Measurements from ENCODE around the gene NAT14.
"Not testable (repeated sequence)": the region's sequence is repeated elsewhere in the genome, so short reads cannot be mapped to it uniquely, and the experiment has no call there.

Gene NAT14

DNA sequence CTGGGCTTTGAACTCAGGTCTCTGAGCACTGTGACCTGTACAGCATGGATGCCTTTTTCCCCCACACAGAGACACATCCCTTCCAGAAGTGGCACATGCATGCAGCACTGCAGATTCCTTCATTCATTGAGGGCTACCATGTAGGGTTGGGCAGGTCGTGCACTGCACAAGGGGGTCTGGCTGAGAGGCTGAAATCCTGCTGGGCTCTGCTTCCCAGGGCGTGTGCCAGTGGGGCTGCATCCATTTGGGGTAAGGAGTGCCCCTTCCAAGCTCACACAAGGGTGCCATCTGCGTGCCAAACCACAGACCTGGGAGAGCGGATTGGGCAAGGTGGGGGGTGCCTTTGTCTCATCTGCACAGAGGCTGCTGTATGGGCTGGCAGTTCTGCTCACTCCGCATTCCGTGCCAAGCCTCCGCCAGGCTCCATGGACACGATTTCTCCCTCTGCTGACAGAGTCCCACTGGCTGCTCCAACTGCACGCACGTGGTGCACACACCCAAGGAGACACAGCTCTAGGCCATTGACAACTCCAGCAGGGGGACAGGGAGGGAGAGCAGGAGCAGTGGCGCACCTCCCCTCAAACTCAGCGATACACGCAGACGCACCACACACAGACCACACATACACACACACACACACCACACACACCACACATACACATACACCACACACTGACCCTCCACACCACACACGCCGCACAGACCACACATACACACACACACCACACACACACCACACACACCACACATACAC lies 37.4 kb upstream of the NAT14 start:
- TF ChIP-seq ZNF274 (IDR thresholded peaks at IDR 0.05; ENCODE audit: low read depth, low read length) = no peak
- no peak overlapping the region for H3K4me3 ChIP-seq (ENCODE audit: low read length)

DNA sequence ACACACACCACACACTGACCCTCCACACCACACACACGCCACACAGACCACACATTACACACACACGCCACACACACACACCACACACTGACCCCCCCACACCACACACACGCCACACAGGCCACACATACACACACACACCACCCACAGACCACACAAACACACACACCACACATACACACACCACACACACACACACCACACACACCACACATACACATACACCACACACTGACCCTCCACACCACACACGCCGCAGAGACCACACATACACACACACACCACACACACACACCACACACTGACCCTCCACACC lies 36.9 kb upstream of the NAT14 start:
- H3K4me3 ChIP-seq (ENCODE audit: low read length) = not testable (repeated sequence)

DNA sequence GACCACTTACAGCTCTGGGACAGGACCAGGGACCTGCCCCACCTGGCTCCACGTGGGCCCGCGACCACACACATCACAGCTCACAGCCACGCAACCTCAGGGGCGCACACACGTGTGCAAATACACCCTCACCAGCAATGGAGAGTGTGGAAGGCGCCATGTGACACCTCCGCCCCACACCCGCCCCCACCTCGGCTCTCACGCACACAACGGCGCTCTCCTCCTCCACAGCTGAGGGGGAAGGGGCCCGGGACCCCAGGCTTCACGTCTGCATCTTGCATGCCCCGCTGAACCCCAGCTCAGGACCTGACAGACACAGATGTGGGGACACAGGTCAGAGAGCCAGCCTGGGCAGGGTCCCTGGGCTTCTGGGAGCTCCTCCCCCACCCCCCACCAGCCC lies 35.5 kb upstream of the NAT14 start:
- no peak for TF ChIP-seq ZNF274 (IDR thresholded peaks at IDR 0.05; ENCODE audit: low read depth, low read length)
- no peak overlapping the region for H3K4me3 ChIP-seq (ENCODE audit: low read length)

DNA sequence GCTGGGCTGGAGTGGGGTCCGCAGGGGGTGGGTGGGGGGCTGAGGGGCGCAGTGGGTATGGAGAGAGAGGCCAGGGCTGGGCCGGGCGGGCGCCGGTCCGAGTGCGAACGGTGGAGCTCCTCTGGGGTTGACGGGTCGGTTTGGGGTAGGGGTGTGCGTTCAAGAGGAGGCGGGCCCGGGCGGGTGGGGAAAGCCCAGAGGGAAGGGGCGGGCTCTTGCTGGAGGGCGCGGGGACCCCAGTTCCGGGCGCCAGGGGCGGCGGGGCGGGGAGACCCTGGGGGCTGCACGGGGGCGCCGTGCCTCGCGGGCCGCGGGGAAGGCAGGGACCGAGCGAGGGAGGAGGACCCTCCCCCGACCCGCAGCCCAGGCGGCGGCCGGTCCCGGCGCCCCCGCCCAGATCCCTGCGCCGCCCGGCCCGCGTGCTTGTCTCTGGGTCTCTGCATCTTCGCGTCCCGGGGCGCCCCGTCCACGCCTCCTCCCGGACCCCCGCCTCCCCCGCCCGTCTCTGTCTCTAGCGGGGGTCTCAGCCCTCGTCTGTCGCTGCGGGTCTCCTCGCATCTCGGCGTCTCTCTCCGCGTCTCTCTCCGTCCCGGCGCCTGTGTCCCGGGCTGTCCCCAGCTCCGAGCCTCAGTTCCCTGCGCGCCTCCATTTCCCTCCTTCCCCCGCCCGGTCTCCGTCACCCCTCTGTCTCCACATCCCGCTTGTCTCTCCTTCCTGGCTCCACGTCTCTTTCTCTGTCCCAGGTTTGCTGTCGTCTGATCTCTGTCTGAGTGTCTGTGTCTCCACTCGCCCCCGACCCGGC lies 33.6 kb upstream of the NAT14 start:
- no peak overlapping the region for H3K4me3 ChIP-seq (ENCODE audit: low read length)
- no peak for TF ChIP-seq ZNF274 (IDR thresholded peaks at IDR 0.05; ENCODE audit: low read depth, low read length)

DNA sequence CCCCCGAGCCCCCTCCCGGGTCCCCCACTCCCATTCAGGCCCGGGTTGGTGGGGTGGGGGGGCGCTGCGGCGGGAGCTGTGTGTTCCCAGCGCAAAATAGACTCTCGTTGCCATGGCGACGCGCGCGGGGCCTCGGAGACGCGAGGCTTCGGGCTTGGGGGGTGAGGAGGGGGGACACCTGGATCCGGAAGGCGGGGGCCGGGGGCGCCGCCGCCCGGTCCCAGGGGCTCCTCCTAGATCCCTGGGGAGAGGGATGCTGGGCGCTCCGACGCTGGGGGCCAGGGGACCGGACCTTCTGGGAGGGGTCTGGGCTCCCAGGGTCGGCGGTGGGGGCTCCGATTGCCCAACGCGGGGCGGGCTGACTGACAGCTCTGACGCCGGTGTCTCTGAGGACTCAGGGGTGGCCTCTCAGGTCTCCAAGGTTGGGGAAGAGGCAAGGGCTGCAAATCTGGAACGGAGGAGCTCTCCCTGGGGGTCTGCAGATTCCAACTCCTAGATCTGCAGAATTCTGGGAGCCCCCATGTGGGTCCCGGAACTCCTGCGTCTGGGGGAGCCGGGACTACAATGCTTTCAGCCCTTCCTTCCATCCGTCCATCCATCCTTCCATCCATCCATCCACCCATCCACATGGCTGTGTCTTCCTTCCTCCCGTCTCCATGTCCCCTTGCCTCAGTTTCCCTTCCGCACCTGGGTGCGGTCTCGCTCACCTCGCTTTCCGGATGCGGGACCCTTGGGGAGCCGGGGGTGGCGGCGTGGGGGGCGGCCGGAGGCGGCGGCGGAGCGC lies 32.8 kb upstream of the NAT14 start:
- no peak overlapping the region for H3K4me3 ChIP-seq (ENCODE audit: low read length)
- TF ChIP-seq ZNF274 (IDR thresholded peaks at IDR 0.05; ENCODE audit: low read depth, low read length) = no peak

DNA sequence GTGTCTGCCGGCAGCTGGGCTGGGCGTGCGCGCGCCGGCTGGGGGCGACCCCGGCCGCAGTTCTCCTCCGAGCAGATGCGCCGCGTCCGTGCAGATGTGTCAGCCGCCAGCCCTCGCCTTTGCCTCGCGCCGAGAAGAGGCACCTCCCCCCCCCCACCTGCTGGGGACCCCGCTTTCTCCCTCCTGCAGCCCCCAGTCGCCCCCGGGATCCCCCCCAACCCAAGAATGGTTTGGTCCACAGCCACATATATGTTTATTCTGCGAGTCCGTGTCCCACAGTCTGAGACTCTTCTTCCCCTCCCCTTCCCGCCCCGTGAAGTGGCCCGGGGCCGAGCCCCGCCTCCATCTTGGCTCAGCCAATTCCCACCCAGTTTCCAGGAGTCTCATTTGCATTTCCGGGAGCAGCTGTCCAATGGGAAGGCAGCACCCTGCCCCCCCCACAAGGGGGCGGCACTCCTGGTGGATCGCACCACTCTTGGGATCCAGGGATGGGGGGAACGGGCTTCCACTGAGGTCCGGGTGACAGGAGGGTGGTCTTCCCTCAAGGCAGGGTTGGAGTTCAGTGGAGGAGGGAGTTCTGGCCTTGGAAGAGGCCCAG lies 32.1 kb upstream of the NAT14 start:
- no peak for TF ChIP-seq ZNF274 (IDR thresholded peaks at IDR 0.05; ENCODE audit: low read depth, low read length)
- no peak overlapping the region for H3K4me3 ChIP-seq (ENCODE audit: low read length)

DNA sequence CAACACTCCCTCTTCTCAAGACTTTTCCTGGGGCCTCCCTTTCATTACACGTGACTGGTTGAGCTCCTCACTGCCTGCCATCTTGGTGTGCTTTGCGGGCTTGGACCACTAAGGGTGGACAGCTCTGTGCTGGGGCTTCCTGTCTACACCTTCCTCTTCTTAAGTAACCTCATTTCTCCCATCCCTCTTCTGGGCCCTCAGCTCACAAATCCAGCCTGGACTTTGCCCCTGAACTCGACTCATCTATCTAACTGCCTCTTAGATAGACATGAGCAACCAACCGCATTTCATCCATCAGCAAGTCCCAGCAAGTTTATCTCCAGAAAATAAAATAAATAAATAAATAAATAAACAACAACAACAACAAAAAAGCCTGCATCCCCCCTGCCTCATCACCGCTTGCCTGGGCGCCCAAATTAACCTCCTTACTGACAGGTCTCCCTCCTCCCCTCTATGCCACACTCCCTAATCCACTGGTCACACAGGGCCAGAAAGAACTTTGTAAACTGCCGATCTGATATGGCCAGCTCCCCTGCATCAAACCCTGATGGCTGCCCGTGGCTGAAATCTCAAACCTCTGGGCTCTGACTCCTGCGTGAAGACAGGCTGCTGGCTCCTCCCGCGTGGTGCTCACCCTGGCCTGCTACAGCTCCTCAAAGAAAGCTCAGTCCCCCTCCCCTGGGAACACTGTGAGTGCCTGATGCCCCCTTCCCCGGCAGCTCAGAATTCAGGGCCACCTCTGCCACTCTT lies 31.3 kb upstream of the NAT14 start:
- no peak overlapping the region for H3K4me3 ChIP-seq (ENCODE audit: low read length)
- no peak for TF ChIP-seq ZNF274 (IDR thresholded peaks at IDR 0.05; ENCODE audit: low read depth, low read length)

DNA sequence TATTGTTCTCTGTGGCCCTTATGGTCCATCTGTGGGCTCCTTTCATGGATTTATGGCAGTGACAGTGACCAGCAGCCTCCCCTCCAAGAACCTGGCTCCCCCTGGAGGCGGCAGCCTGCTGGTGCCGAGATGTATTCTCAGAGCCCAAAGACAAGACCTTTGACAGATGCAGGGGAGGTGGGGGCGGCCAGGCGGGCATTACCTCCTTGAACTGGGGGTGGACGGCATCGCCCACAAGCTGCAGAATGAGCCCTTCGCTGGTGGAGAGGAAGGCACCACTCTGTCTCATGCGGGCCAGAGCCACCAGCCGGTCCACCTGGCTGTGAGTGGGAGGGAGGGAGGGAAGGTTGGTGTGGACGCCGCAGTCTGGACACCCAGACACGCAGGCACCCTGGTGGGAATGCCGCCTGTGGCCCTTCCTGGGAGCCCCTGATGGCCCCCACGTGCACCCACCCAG lies 30.2 kb upstream of the NAT14 start:
- TF ChIP-seq ZNF274 (IDR thresholded peaks at IDR 0.05; ENCODE audit: low read depth, low read length) = no peak
- H3K4me3 ChIP-seq (ENCODE audit: low read length) = no peak overlapping the region

DNA sequence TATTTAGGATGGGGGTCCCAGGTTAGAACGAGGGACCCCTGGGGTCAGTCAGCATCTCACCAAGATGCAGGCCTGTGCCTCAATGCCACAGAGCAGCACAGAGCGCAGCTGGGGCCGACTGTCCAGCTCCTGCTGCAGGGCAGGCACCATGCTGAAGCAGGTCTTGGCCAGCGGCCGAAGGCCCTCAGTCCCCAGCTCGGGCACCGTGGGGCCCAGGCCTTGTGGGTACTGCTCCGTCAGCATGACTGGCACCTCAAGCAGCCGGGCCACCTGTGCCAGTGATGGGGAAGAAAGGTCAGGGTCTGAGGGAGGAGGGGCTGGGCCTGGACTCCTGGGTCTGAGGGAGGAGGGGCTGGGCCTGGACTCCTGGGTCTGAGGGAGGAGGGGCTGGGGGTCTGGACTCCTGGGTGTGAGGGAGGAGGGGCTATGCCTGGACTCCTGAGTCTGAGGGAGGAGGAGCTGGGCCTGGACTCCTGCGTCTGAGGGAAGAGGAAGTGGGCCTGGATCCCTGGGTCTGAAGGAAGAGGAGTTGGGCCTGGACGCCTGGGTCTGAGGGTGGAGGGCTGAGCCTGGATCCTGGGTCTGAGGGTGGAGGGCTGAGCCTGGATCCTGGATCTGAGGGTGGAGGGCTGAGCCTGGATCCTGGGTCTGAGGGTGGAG lies 29.3 kb upstream of the NAT14 start:
- no peak for TF ChIP-seq ZNF274 (IDR thresholded peaks at IDR 0.05; ENCODE audit: low read depth, low read length)
- no peak overlapping the region for H3K4me3 ChIP-seq (ENCODE audit: low read length)

DNA sequence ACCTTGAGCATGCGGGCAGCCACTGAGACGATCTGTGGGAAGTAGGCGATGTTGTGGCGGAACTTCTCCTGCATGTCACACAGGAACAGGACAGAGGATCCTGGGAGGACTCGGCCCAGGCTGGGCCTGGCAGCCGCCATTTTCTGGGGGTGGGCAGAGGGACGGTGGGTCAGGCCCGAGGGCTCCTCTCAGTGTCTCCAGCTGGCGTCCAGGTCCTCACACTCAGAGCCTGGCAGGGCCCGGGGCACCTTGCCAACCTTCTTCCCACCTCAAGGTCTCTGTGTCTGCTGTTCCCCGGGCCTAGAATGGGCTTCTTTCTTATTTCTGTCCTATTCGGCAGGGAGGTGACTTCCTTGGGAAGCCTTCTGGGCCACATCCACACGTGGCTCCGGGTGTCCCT lies 28.6 kb upstream of the NAT14 start:
- no peak for TF ChIP-seq ZNF274 (IDR thresholded peaks at IDR 0.05; ENCODE audit: low read depth, low read length)
- H3K4me3 ChIP-seq (ENCODE audit: low read length) = no peak overlapping the region

DNA sequence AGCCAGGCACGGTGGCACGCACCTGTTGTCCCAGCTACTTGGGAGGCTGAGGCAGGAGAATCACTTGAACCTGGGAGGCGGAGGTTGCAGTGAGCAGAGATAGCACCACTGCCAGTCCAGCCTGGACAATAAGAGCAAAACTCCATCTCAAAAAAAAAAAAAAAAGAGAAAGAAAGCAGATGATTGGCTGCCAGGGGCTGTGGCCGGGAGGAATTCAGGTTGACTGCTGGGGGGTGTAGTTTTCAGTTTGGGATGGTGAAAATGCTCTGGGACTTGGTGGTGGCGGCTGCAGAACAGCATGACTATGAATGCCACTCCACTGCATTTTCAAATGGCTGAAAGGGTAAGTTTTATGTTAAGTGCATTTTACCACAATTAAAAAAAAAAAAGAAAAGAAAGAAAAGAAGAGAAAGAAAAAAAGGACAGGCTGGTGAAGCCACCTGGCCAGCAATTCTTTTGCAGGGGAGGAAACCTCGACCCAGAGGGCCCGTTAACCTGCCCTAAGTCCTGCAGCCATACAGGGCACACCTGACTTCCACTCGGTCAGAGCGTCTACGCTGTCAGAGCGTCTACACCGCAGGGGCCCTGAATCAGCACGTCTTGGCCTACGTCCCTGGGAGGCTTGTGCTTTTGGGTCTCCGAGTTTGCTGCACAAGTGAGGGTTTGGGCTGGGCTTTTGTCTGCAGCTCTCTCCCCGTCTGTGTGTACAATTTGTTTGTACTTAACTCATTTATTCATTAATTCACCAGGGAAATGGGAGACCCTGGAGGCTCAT lies 27.1 kb upstream of the NAT14 start:
- no peak for TF ChIP-seq ZNF274 (IDR thresholded peaks at IDR 0.05; ENCODE audit: low read depth, low read length)
- H3K4me3 ChIP-seq (ENCODE audit: low read length) = no peak overlapping the region

DNA sequence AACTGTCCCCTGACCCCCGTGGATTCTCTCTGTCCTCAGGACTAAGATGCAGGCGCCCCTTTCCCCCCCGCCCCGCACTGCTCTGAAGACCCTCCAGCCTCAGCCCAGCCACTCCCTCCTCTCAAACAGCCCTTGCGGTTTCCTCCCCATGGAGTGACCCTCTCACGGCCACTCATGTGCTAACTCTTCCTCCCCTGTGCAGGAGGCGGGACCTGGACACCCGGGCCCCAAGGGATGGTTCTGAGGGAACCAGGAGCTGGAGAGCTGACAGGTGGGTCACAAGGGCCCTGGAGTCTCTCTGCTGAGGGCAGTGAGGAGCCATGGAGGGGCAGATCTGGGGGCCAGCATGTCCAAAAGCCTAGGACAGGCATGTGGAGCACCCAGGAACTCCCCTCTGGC lies 25.4 kb upstream of the NAT14 start:
- H3K4me3 ChIP-seq (ENCODE audit: low read length) = no peak overlapping the region
- no peak for TF ChIP-seq ZNF274 (IDR thresholded peaks at IDR 0.05; ENCODE audit: low read depth, low read length)

Data from GM08714 (cell line).